Sciatic nerve (tissue), 2 donors: Measurements from ENCODE around the gene RNF32. TPM values are rescaled to one million over a fixed set of nuclear protein-coding genes. Genes with fewer than 3 reads are reported as not detected.
"Not testable (repeated sequence)": the region's sequence is repeated elsewhere in the genome, so short reads cannot be mapped to it uniquely, and the experiment has no call there.

ENCODE experiments used
- ATAC-seq: fragments of 200-7000 bp; cut with Tn5 transposase; one replicate; pipeline ENCODE4 v1.9.1; 2020; ENCODE audit warnings: mild to moderate bottlenecking, moderate library complexity
- DNase-seq: peaks from one replicate; pipeline ENCODE4 v3.0.0-alpha.2; 2020; ENCODE audit warnings: low spot score
- intact Hi-C: fragments of 100-400 bp; cut with DNase I; formaldehyde crosslinking; loops from one replicate; pipeline ENCODE4 v1.14.2; 2022
- total RNA-seq: library from RNA; stranded (reverse); fragmentation: NEBNext Ultra II Directional; extraction: Animal tissue kit (Norgen Biotek cat#: 25700); gene quantifications from one replicate; pipeline ENCODE4 v1.2.1, GENCODE V29; 2021
- donor health status: DM: no; HTN: no; CAD: no.
- donor health status: DM: no; HTN: no; CAD: no.

Gene RNF32
- total RNA-seq, 1 donor from 2014 or later: 3.2 TPM

- ATAC-seq: no peak
- intact Hi-C loops: no loop called here
Observed at GRCh38 chr7:156665101-156665500, 24.5 kb downstream of the RNF32 start.

GRCh38 chr7:156666368-156667109, 26.0 kb downstream of the RNF32 start:
- ATAC-seq (no peak), DNase-seq (no peak)
- intact Hi-C loops: no loop called here

More at GRCh38 chr7:156665101-156665500, 24.5 kb downstream of the RNF32 start:
- no peak for DNase-seq

- ATAC-seq (no peak), DNase-seq (no peak)
- intact Hi-C loops: no loop called here
Observed at GRCh38 chr7:156667110-156667426, 26.5 kb downstream of the RNF32 start.

GRCh38 chr7:156668130-156668741, 27.7 kb downstream of the RNF32 start:
- DNase-seq (no peak), ATAC-seq (no peak)
- intact Hi-C loops: no loop called here

- ATAC-seq: no peak
- intact Hi-C loops: no loop called here
- DNase-seq: no peak
Observed at GRCh38 chr7:156669035-156669828, 28.7 kb downstream of the RNF32 start.

- intact Hi-C loops: no loop called here
- ATAC-seq (no peak), DNase-seq (no peak)
Observed at GRCh38 chr7:156673454-156673853, 32.9 kb downstream of the RNF32 start.

- ATAC-seq: no peak
- intact Hi-C loops: no loop called here
- no peak for DNase-seq
Observed at GRCh38 chr7:156673902-156674301, 33.3 kb downstream of the RNF32 start.

GRCh38 chr7:156675721-156676120, 35.1 kb downstream of the RNF32 start:
- intact Hi-C loops: no loop called here
- DNase-seq (no peak), ATAC-seq (no peak)

GRCh38 chr7:156676263-156676662, 35.7 kb downstream of the RNF32 start:
- ATAC-seq (no peak), DNase-seq (no peak)
- intact Hi-C loops: no loop called here

GRCh38 chr7:156677374-156678054, 36.9 kb downstream of the RNF32 start:
- ATAC-seq (no peak), DNase-seq (no peak)
- intact Hi-C loops: no loop called here

GRCh38 chr7:156680281-156680680, 39.7 kb downstream of the RNF32 start:
- DNase-seq (no peak), ATAC-seq (no peak)
- intact Hi-C loops: no loop called here

GRCh38 chr7:156682928-156683327, 42.4 kb downstream of the RNF32 start:
- DNase-seq: no peak
- intact Hi-C loops: no loop called here
- ATAC-seq: no peak

GRCh38 chr7:156684251-156684650, 43.7 kb downstream of the RNF32 start:
- intact Hi-C loops: no loop called here
- DNase-seq (no peak), ATAC-seq (no peak)

GRCh38 chr7:156684661-156685060, 44.1 kb downstream of the RNF32 start:
- no peak for ATAC-seq
- DNase-seq: no peak
- intact Hi-C loops: no loop called here

- DNase-seq: no peak
- intact Hi-C loops: no loop called here
- no peak for ATAC-seq
Observed at GRCh38 chr7:156691764-156692163, 51.2 kb downstream of the RNF32 start.

- intact Hi-C loops: no loop called here
- no peak for DNase-seq
- no peak for ATAC-seq
Observed at GRCh38 chr7:156692849-156693248, 52.3 kb downstream of the RNF32 start.

- ATAC-seq: no peak
- DNase-seq: no peak
- intact Hi-C loops: no loop called here
Observed at GRCh38 chr7:156693627-156694026, 53.1 kb downstream of the RNF32 start.

- not testable (repeated sequence) for DNase-seq
Observed at GRCh38 chr7:156697283-156697682, 56.7 kb downstream of the RNF32 start.

GRCh38 chr7:156698512-156698911, 57.9 kb downstream of the RNF32 start:
- intact Hi-C loops, ATAC-seq, DNase-seq: not testable (repeated sequence)

More at GRCh38 chr7:156697283-156697682, 56.7 kb downstream of the RNF32 start:
- intact Hi-C loops, ATAC-seq: not testable (repeated sequence)
